ENCODE measurements around the gene RAB43.
"Not testable (repeated sequence)": the region's sequence is repeated elsewhere in the genome, so short reads cannot be mapped to it uniquely, and the experiment has no call there.

DNA sequence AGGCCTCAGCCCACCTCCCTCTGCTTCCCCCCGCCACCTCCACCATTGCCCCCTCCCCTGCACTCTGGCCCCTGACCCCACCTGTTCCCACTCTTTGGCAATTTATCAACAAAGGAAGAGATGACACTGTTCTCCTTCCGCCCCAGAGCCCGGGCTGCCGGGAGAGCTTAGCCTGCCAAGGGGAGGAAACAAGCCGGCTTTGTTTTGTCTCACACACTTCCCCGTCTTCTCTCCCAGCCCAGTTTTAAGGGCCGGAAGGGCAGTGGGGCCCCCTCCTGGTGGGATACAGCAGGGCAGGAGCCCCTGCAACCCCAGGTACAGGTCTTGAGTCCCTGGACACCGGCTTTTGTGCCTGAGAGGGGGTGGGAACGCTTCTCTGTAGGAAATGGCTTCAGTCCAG is 33.7 kb downstream of the RAB43 start:
- TF ChIP-seq, protein P1, sequence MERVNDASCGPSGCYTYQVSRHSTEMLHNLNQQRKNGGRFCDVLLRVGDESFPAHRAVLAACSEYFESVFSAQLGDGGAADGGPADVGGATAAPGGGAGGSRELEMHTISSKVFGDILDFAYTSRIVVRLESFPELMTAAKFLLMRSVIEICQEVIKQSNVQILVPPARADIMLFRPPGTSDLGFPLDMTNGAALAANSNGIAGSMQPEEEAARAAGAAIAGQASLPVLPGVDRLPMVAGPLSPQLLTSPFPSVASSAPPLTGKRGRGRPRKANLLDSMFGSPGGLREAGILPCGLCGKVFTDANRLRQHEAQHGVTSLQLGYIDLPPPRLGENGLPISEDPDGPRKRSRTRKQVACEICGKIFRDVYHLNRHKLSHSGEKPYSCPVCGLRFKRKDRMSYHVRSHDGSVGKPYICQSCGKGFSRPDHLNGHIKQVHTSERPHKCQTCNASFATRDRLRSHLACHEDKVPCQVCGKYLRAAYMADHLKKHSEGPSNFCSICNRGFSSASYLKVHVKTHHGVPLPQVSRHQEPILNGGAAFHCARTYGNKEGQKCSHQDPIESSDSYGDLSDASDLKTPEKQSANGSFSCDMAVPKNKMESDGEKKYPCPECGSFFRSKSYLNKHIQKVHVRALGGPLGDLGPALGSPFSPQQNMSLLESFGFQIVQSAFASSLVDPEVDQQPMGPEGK (CRISPR knock-in tag; IDR thresholded peaks at IDR 0.05; ENCODE audit: borderline replicate concordance), result not testable (repeated sequence)
- TF ChIP-seq, protein P2, sequence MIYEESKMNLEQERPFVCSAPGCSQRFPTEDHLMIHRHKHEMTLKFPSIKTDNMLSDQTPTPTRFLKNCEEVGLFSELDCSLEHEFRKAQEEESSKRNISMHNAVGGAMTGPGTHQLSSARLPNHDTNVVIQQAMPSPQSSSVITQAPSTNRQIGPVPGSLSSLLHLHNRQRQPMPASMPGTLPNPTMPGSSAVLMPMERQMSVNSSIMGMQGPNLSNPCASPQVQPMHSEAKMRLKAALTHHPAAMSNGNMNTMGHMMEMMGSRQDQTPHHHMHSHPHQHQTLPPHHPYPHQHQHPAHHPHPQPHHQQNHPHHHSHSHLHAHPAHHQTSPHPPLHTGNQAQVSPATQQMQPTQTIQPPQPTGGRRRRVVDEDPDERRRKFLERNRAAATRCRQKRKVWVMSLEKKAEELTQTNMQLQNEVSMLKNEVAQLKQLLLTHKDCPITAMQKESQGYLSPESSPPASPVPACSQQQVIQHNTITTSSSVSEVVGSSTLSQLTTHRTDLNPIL (CRISPR knock-in tag; IDR thresholded peaks at IDR 0.05; ENCODE audit: low read depth), result not testable (repeated sequence)
- not testable (repeated sequence) for TF ChIP-seq ARNTL (CRISPR knock-in tag; IDR thresholded peaks at IDR 0.05; ENCODE audit: borderline replicate concordance, low read depth); OSR1 (CRISPR knock-in tag; IDR thresholded peaks at IDR 0.05); ZFP3 (CRISPR knock-in tag; IDR thresholded peaks at IDR 0.05); RARB (CRISPR knock-in tag; IDR thresholded peaks at IDR 0.05); ZFP30 (CRISPR knock-in tag; IDR thresholded peaks at IDR 0.05); PPARA (CRISPR knock-in tag; IDR thresholded peaks at IDR 0.05; ENCODE audit: borderline replicate concordance); ZNF565 (CRISPR knock-in tag; conservative IDR thresholded peaks at IDR 0.05; ENCODE audit: low read depth)

Measured in SK-N-SH treated with all-trans-retinoic acid at 6 μM for 48 hours (cell line).